GM23338 (cell line): Measurements from ENCODE around the gene PDCD7. TPM values are rescaled to one million over a fixed set of nuclear protein-coding genes. Genes with fewer than 3 reads are reported as not detected.

Experiments used
- ATAC-seq: fragments of 200-7000 bp; cut with Tn5 transposase; 3 replicates; pipeline ENCODE4 v1.9.1; 2020
- DNase-seq: peaks from one replicate; pipeline ENCODE4 v3.0.0-alpha.2; 2015; ENCODE audit warnings: low spot score
- H2AFZ ChIP-seq: fragments of 200-600 bp; sonication (generic); 2 replicates; pipeline ENCODE4 v1.8.0; 2016; ENCODE audit warnings: antibody characterized with exemption, mild to moderate bottlenecking, moderate library complexity
- H3F3A ChIP-seq: fragments of 200-600 bp; sonication (generic); replicated peaks from 2 replicates; pipeline ENCODE4 v1.8.0; 2017; ENCODE audit warnings: antibody characterized with exemption, mixed run types, low read depth
- H3K27ac ChIP-seq: fragments of 200-600 bp; sonication (generic); 2 replicates; pipeline ENCODE4 v1.6.1; 2016; ENCODE audit warnings: low read depth
- H3K27me3 ChIP-seq: fragments of 200-600 bp; sonication (generic); 2 replicates; pipeline ENCODE4 v1.8.0; 2016; ENCODE audit warnings: mild to moderate bottlenecking, mixed run types, moderate library complexity; ENCODE audit not compliant: insufficient read depth
- H3K36me3 ChIP-seq: fragments of 200-600 bp; sonication (generic); 2 replicates; pipeline ENCODE4 v1.8.0; 2016; ENCODE audit warnings: mild to moderate bottlenecking; ENCODE audit not compliant: insufficient read depth
- H3K4me1 ChIP-seq: fragments of 200-600 bp; sonication (generic); 2 replicates; pipeline ENCODE4 v1.8.0; 2016; ENCODE audit warnings: mild to moderate bottlenecking, moderate library complexity; ENCODE audit not compliant: insufficient read depth
- H3K4me2 ChIP-seq: fragments of 200-600 bp; sonication (generic); 2 replicates; pipeline ENCODE4 v1.7.1; 2017; ENCODE audit warnings: mixed run types
- H3K4me3 ChIP-seq: fragments of 200-600 bp; sonication (generic); 2 replicates; pipeline ENCODE4 v1.6.1; 2016; ENCODE audit warnings: mixed run types
- H3K79me2 ChIP-seq: fragments of 200-600 bp; sonication (generic); replicated peaks from 2 replicates; pipeline ENCODE4 v1.8.0; 2017; ENCODE audit warnings: mild to moderate bottlenecking; ENCODE audit not compliant: insufficient read depth
- H3K9me2 ChIP-seq: fragments of 200-600 bp; sonication (generic); 2 replicates; pipeline ENCODE4 v1.8.0; 2017; ENCODE audit not compliant: insufficient read depth
- H4K20me1 ChIP-seq: fragments of 200-600 bp; sonication (generic); replicated peaks from 2 replicates; pipeline ENCODE4 v1.8.0; 2017; ENCODE audit warnings: mild to moderate bottlenecking; ENCODE audit not compliant: insufficient read depth
- H3K27ac Mint-ChIP-seq: 2 replicates; pipeline ENCODE4 v1.8.0; 2020; ENCODE audit warnings: inconsistent platforms, mild to moderate bottlenecking, moderate library complexity, mixed read lengths
- H3K27me3 Mint-ChIP-seq: 3 replicates; pipeline ENCODE4 v1.8.0; 2022; ENCODE audit warnings: low read depth, mild to moderate bottlenecking, moderate library complexity, mixed read lengths, inconsistent platforms; ENCODE audit not compliant: insufficient read depth, poor library complexity
- H3K36me3 Mint-ChIP-seq: 3 replicates; pipeline ENCODE4 v1.8.0; 2021; ENCODE audit warnings: low read depth, mild to moderate bottlenecking, inconsistent platforms, moderate library complexity, mixed read lengths
- H3K4me1 Mint-ChIP-seq: 3 replicates; pipeline ENCODE4 v1.8.0; 2020; ENCODE audit warnings: mild to moderate bottlenecking, inconsistent platforms, mixed read lengths
- H3K4me3 Mint-ChIP-seq: 3 replicates; pipeline ENCODE4 v1.8.0; 2021; ENCODE audit warnings: moderate library complexity, mild to moderate bottlenecking, inconsistent platforms, mixed read lengths
- H3K9me3 Mint-ChIP-seq: 3 replicates; pipeline ENCODE4 v1.8.0; 2020; ENCODE audit warnings: moderate library complexity, mild to moderate bottlenecking, inconsistent platforms, mixed read lengths
- CREB1 ChIP-seq: fragments of 250-450 bp; sonication (Bioruptor Pico); IDR thresholded peaks from 2 replicates; pipeline ENCODE4 v1.5.0; 2020; ENCODE audit warnings: low read depth, mild to moderate bottlenecking, moderate library complexity
- EZH2 ChIP-seq: fragments of 200-600 bp; sonication (generic); IDR thresholded peaks from one replicate; pipeline ENCODE4 v1.8.0; 2017; ENCODE audit warnings: antibody characterized with exemption, mild to moderate bottlenecking, low read depth; ENCODE audit not compliant: unreplicated experiment
- JUNB ChIP-seq: IDR thresholded peaks from one replicate; pipeline ENCODE4 v1.6.1; 2016; ENCODE audit warnings: antibody characterized with exemption; ENCODE audit not compliant: unreplicated experiment
- NANOG ChIP-seq: IDR thresholded peaks from 2 replicates; pipeline ENCODE4 v1.6.1; 2016; ENCODE audit warnings: antibody characterized with exemption, borderline replicate concordance
- POLR2AphosphoS5 ChIP-seq: IDR thresholded peaks from 2 replicates; pipeline ENCODE4 v1.6.1; 2016; ENCODE audit warnings: antibody characterized with exemption, low read depth
- STAT1 ChIP-seq: IDR thresholded peaks from one replicate; pipeline ENCODE4 v1.6.1; 2016; ENCODE audit warnings: antibody characterized with exemption; ENCODE audit not compliant: unreplicated experiment
- ZNF114 ChIP-seq: fragments of 250-450 bp; sonication (Bioruptor Pico); IDR thresholded peaks from 2 replicates; pipeline ENCODE4 v1.5.0; 2020; ENCODE audit warnings: mild to moderate bottlenecking, moderate library complexity
- polyA plus RNA-seq: library from polyadenylated mRNA; unstranded; fragments of >200 nt; fragmentation: Nextera tagmentation; extraction: Ambion mirVana; gene quantifications from 2 replicates; pipeline ENCODE4 v1.2.1, GENCODE V29; 2016
- total RNA-seq: library from RNA; depleted of rRNA; stranded (reverse); fragments of >200 nt; shearing (Covaris generic); gene quantifications from 2 replicates; pipeline ENCODE4 v1.2.3, GENCODE V29; 2014
- TF ChIP-seq, protein P1 (sequence below): fragments of 250-450 bp; sonication (Bioruptor Pico); IDR thresholded peaks from 2 replicates; pipeline ENCODE4 v1.5.0; 2020; ENCODE audit warnings: mild to moderate bottlenecking, moderate library complexity

PDCD7 gene
- total and polyA plus RNA-seq, 2 experiments from 2014 or later: 16.8 to 21.2 TPM

DNA sequence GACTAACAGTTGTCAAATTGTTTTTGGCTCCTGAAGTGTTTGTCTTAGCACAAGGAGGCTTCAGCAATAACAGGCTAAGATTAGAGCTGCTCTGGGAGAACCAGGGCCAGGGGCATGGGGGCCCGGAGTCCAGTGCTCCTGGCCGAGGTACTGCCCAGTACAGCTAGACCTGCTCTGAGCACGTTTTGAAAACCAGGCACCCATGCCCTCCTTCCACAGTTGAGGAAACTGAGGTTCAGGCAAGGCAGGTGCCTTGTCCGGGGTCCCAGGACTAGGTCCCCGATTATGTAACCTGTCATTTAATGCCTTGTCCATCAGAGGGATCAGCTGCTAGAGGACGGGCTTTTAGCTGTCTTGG is 37.9 kb downstream of the PDCD7 start:
- Histone ChIP-seq H3K36me3 (no peaks in the 10 kb centered on the region), H3F3A (no peaks in the 10 kb centered on the region), H3K9me2 (no peaks in the 10 kb centered on the region), H3K27me3 (no peaks in the 10 kb centered on the region), H3K27ac (no peak overlapping the region), H3K4me1 (no peaks in the 10 kb centered on the region), H4K20me1 (no peaks in the 10 kb centered on the region), H3K4me2 (no peak overlapping the region), H2AFZ (no peak overlapping the region), H3K4me3 (no peak overlapping the region), H3K79me2 (no peaks in the 10 kb centered on the region)
- Mint-ChIP-seq H3K27ac (no peak overlapping the region), H3K9me3 (no peaks in the 10 kb centered on the region), H3K27me3 (peaks cover 9% of the 10 kb centered on the region), H3K4me1 (no peaks in the 10 kb centered on the region; the same call in 2 of the 3 replicates), H3K36me3 (no peaks in the 10 kb centered on the region), H3K4me3 (no peak overlapping the region)
- no peak for ATAC-seq
- DNase-seq: no peak
- TF ChIP-seq STAT1: no peak

DNA sequence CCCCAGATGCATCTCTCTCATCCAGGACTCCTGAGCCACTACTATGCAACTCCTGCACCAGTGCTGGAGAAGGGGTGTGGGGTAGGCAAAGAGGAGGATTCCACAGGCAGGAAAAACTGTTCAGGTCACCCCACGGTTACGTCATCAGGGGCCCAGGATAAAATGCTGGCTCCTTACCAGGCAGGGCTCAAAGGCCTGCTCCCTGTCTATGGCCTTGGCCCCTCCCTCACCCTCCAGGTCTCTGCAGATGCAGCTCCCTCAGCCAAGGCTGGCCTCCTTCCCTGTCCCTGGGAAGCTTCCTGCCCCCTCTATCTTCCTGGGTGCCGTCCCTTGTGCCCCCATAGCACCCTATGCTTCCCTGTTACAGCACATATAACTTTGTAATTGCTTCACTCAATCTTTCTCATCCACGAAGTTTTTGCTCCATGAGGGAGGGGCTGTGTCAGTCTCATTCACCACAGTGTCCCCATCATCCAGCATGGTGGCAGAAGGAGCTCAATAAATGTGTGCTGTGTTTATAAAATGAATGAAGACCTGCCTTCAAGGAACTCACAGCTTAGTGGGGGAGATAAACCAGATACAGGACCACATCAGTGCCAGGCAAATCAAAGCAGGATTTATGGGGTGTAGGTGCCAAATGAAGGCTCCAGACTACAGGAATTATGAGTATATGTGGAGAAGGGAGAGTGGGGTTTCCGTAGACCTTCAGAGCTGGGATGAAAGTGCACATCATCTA is 38.4 kb downstream of the PDCD7 start:
- Histone ChIP-seq H3K79me2 (no peaks in the 10 kb centered on the region), H3K4me3 (no peak overlapping the region), H3K4me1 (no peaks in the 10 kb centered on the region), H3K27me3 (no peaks in the 10 kb centered on the region), H2AFZ (no peak overlapping the region), H3K27ac (no peak overlapping the region), H3K9me2 (no peaks in the 10 kb centered on the region), H3F3A (no peaks in the 10 kb centered on the region), H3K36me3 (no peaks in the 10 kb centered on the region), H3K4me2 (no peak overlapping the region), H4K20me1 (no peaks in the 10 kb centered on the region)
- Mint-ChIP-seq H3K4me3 (no peak overlapping the region), H3K27me3 (peaks cover 9% of the 10 kb centered on the region), H3K36me3 (no peaks in the 10 kb centered on the region), H3K9me3 (no peaks in the 10 kb centered on the region), H3K27ac (no peak overlapping the region), H3K4me1 (no peaks in the 10 kb centered on the region; the same call in 2 of the 3 replicates)
- DNase-seq (no peak), ATAC-seq (no peak; the same call in 2 of the 3 replicates)
- TF ChIP-seq POLR2AphosphoS5 (no peak), JUNB (no peak), EZH2 (no peak), ZNF114 (CRISPR knock-in tag) (no peak)

DNA sequence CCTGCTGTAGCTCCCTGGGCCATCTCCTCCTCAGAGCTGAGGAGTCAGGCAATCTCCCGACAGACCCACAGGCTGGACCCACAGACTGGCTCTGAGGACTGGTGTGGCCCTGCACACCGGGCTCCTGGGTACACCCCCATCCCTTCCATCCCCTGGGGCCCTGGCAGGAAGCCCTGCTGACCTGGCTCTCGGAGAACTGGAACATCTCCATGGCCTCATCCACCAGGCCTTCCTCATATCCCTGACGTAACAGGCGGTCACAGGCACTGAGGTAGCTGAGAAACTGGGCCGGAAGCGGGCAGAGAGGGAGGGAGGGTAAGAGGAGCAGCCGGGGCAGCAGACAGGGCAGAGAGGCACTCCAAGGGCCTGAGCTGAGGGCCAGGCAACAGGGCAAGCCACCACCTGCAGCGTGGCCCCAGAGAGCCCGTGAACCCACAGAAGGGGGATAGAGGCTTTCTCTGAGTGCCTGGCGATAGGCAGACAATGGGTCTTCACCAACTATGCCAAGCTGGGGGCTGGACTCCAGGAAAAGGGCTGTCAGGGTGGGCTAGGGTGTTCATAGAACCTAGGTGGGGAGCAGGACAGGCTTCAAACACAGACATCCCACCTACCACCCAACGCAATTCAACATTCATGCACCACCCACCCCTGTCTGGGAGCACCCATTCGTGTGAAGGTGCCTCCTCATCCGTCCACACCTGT is 39.2 kb downstream of the PDCD7 start:
- no peak overlapping the region for H3K4me2 ChIP-seq
- no peaks in the 10 kb centered on the region for H3K4me1 ChIP-seq
- Mint-ChIP-seq H3K27me3 (peaks cover 8% of the 10 kb centered on the region), H3K9me3 (no peaks in the 10 kb centered on the region), H3K27ac (0 out of 2 replicates have a peak overlapping the region, but pooled peaks have one; percentile 16), H3K4me3 (no peak overlapping the region), H3K4me1 (peaks cover under 1% of the 10 kb centered on the region; the same call in 2 of the 3 replicates), H3K36me3 (no peaks in the 10 kb centered on the region)
- no peak overlapping the region for H2AFZ ChIP-seq
- no peak overlapping the region for H3K27ac ChIP-seq
- H3K79me2 ChIP-seq: no peaks in the 10 kb centered on the region
- H4K20me1 ChIP-seq: no peaks in the 10 kb centered on the region
- no peaks in the 10 kb centered on the region for H3K9me2 ChIP-seq
- H3K4me3 ChIP-seq: no peak overlapping the region
- no peaks in the 10 kb centered on the region for H3K27me3 ChIP-seq
- DNase-seq (no peak), ATAC-seq (no peak)
- no peaks in the 10 kb centered on the region for H3F3A ChIP-seq
- no peaks in the 10 kb centered on the region for H3K36me3 ChIP-seq
- no peak for TF ChIP-seq JUNB
- TF ChIP-seq, protein P1, sequence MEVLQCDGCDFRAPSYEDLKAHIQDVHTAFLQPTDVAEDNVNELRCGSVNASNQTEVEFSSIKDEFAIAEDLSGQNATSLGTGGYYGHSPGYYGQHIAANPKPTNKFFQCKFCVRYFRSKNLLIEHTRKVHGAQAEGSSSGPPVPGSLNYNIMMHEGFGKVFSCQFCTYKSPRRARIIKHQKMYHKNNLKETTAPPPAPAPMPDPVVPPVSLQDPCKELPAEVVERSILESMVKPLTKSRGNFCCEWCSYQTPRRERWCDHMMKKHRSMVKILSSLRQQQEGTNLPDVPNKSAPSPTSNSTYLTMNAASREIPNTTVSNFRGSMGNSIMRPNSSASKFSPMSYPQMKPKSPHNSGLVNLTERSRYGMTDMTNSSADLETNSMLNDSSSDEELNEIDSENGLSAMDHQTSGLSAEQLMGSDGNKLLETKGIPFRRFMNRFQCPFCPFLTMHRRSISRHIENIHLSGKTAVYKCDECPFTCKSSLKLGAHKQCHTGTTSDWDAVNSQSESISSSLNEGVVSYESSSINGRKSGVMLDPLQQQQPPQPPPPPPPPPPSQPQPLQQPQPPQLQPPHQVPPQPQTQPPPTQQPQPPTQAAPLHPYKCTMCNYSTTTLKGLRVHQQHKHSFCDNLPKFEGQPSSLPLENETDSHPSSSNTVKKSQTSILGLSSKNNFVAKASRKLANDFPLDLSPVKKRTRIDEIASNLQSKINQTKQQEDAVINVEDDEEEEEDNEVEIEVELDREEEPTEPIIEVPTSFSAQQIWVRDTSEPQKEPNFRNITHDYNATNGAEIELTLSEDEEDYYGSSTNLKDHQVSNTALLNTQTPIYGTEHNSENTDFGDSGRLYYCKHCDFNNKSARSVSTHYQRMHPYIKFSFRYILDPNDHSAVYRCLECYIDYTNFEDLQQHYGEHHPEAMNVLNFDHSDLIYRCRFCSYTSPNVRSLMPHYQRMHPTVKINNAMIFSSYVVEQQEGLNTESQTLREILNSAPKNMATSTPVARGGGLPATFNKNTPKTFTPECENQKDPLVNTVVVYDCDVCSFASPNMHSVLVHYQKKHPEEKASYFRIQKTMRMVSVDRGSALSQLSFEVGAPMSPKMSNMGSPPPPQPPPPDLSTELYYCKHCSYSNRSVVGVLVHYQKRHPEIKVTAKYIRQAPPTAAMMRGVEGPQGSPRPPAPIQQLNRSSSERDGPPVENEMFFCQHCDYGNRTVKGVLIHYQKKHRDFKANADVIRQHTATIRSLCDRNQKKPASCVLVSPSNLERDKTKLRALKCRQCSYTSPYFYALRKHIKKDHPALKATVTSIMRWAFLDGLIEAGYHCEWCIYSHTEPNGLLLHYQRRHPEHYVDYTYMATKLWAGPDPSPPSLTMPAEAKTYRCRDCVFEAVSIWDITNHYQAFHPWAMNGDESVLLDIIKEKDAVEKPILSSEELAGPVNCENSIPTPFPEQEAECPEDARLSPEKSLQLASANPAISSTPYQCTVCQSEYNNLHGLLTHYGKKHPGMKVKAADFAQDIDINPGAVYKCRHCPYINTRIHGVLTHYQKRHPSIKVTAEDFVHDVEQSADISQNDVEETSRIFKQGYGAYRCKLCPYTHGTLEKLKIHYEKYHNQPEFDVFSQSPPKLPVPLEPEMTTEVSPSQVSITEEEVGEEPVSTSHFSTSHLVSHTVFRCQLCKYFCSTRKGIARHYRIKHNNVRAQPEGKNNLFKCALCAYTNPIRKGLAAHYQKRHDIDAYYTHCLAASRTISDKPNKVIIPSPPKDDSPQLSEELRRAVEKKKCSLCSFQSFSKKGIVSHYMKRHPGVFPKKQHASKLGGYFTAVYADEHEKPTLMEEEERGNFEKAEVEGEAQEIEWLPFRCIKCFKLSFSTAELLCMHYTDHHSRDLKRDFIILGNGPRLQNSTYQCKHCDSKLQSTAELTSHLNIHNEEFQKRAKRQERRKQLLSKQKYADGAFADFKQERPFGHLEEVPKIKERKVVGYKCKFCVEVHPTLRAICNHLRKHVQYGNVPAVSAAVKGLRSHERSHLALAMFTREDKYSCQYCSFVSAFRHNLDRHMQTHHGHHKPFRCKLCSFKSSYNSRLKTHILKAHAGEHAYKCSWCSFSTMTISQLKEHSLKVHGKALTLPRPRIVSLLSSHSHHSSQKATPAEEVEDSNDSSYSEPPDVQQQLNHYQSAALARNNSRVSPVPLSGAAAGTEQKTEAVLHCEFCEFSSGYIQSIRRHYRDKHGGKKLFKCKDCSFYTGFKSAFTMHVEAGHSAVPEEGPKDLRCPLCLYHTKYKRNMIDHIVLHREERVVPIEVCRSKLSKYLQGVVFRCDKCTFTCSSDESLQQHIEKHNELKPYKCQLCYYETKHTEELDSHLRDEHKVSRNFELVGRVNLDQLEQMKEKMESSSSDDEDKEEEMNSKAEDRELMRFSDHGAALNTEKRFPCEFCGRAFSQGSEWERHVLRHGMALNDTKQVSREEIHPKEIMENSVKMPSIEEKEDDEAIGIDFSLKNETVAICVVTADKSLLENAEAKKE (CRISPR knock-in tag): no peak
- no peak for TF ChIP-seq CREB1
- TF ChIP-seq POLR2AphosphoS5: no peak
- no peak for TF ChIP-seq NANOG
